Stimulated activated CD8-positive, alpha-beta memory T cell treated with anti-CD3 and anti-CD28 coated beads, Interleukin-15, amount 100 ng/mL, for 4 hours (primary cell): ENCODE results near the gene CCR5.
"Not testable (repeated sequence)": the region's sequence is repeated elsewhere in the genome, so short reads cannot be mapped to it uniquely, and the experiment has no call there.

ENCODE experiments used
- DNase-seq, 2 donors: peaks; one replicate each; pipeline ENCODE4 v3.0.0-alpha.2; 2020; ENCODE audit warnings: low read depth in 2 of 2

CCR5 gene

GRCh38 chr3:46370839-46371518, at the start of gene CCR5:
TSS of gene CCR5 (plus strand) at chr3:46370946. CDS start at chr3:46372903, 1,957 bp downstream.
- no peak for DNase-seq

- DNase-seq = no peak
Observed at GRCh38 chr3:46321461-46322104, 49.2 kb upstream of the CCR5 start.

- DNase-seq = no peak
Observed at GRCh38 chr3:46324036-46324435, 46.7 kb upstream of the CCR5 start.

GRCh38 chr3:46325645-46326300, 45.0 kb upstream of the CCR5 start:
- DNase-seq = no peak

GRCh38 chr3:46330676-46331075, 40.1 kb upstream of the CCR5 start:
- not testable (repeated sequence) for DNase-seq

- no peak for DNase-seq
Observed at GRCh38 chr3:46334741-46335478, 35.8 kb upstream of the CCR5 start.

GRCh38 chr3:46335541-46335940, 35.2 kb upstream of the CCR5 start:
- no peak for DNase-seq

GRCh38 chr3:46337911-46338310, 32.8 kb upstream of the CCR5 start:
- no peak for DNase-seq

GRCh38 chr3:46338840-46339239, 31.9 kb upstream of the CCR5 start:
- DNase-seq = no peak

- no peak for DNase-seq
Observed at GRCh38 chr3:46344476-46344875, 26.3 kb upstream of the CCR5 start.

GRCh38 chr3:46348823-46349482, 21.8 kb upstream of the CCR5 start:
- no peak for DNase-seq

- no peak for DNase-seq
Observed at GRCh38 chr3:46349484-46350261, 21.1 kb upstream of the CCR5 start.

- no peak for DNase-seq
Observed at GRCh38 chr3:46350262-46350565, 20.5 kb upstream of the CCR5 start.

- DNase-seq = no peak
Observed at GRCh38 chr3:46351646-46352045, 19.1 kb upstream of the CCR5 start.

GRCh38 chr3:46353090-46353489, 17.7 kb upstream of the CCR5 start:
- no peak for DNase-seq

GRCh38 chr3:46353647-46354410, 16.9 kb upstream of the CCR5 start, which contains the start of gene CCR2:
TSS of gene CCR2 (plus strand) at chr3:46354111. CDS start at chr3:46357528, 3,417 bp downstream.
- peak in 1 of 2 donors; percentile 22 for DNase-seq

GRCh38 chr3:46354478-46354877, 16.3 kb upstream of the CCR5 start:
- no peak for DNase-seq

GRCh38 chr3:46354984-46355383, 15.8 kb upstream of the CCR5 start:
- DNase-seq = no peak

GRCh38 chr3:46356276-46356675, 14.5 kb upstream of the CCR5 start:
- DNase-seq = no peak

- no peak for DNase-seq
Observed at GRCh38 chr3:46356909-46357308, 13.8 kb upstream of the CCR5 start.
